ENCODE measurements around the gene CXCL10.
"Not testable (repeated sequence)": the region's sequence is repeated elsewhere in the genome, so short reads cannot be mapped to it uniquely, and the experiment has no call there.

CXCL10 gene

DNA sequence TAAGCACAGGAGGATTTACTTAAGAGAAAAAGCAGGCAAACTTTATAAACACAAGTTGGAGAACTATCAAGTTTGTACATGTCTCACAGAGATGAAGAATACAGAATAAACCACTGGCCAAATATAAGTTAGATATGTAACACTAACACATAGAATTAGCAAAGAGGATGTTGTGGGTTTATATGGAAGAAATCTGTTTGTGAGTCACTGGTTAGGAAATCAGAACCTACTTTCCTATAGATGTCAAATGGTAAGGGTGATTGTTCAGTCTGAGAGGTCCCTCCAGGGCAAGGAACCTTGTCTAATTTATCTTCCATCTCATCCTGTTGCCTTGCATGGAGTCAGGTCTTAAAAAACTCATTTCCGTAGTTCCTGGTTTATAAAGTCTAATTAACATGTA lies 36.5 kb upstream of the CXCL10 start:
- TF ChIP-seq, protein P1, sequence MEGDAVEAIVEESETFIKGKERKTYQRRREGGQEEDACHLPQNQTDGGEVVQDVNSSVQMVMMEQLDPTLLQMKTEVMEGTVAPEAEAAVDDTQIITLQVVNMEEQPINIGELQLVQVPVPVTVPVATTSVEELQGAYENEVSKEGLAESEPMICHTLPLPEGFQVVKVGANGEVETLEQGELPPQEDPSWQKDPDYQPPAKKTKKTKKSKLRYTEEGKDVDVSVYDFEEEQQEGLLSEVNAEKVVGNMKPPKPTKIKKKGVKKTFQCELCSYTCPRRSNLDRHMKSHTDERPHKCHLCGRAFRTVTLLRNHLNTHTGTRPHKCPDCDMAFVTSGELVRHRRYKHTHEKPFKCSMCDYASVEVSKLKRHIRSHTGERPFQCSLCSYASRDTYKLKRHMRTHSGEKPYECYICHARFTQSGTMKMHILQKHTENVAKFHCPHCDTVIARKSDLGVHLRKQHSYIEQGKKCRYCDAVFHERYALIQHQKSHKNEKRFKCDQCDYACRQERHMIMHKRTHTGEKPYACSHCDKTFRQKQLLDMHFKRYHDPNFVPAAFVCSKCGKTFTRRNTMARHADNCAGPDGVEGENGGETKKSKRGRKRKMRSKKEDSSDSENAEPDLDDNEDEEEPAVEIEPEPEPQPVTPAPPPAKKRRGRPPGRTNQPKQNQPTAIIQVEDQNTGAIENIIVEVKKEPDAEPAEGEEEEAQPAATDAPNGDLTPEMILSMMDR (IDR thresholded peaks at IDR 0.05; ENCODE audit: extremely low read depth, missing control alignments) = no peak
- DNase-seq (ENCODE audit: low spot score) = no peak

DNA sequence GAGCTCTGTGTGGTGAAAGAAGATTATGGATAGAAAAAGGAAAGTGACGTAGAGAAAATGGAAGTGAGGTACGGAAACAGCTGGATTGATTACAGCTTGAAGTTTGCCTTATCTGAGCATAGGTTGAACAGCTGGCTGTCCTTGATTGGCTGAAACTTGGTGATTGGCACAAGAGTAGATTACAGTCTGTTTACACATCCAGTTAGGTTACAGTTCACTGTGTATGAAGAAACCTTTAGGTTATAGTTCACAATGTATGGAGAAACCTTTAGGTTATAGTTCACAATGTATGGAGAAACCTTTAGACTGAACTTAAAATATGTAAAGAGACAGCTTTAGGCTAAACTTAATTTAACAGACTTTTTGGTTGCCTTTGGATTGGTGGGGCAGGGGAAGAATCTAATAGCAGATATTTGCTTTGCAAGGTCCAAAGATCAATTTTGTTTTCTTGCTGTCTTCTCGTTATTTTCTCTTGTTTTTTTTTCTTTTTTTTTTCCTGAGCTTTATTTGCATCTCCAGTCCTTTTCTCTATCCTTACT lies 35.7 kb upstream of the CXCL10 start:
- TF ChIP-seq, protein P1 (IDR thresholded peaks at IDR 0.05; ENCODE audit: extremely low read depth, missing control alignments) = no peak
- no peak for DNase-seq (ENCODE audit: low spot score)

DNA sequence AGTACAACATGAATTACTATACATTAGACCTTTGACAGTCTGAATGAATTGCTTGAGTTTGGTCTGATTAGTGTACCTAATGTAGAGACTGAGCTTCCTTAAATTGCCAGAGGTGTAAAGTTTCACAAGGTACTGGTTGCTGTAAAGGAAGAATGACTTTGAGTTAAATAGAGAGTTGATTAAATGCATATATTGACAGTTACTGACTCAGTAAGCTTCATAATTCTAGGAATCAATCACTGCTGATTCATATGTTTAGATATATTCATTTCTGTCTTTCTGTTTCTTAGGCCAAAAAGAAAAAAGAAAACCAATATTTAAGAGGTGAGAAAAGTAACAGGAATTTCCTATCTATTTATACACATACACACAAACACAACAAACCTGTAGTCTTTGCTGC lies 35.0 kb upstream of the CXCL10 start:
- TF ChIP-seq, protein P1 (IDR thresholded peaks at IDR 0.05; ENCODE audit: extremely low read depth, missing control alignments) = no peak
- peak; percentile 55 for DNase-seq (ENCODE audit: low spot score)

DNA sequence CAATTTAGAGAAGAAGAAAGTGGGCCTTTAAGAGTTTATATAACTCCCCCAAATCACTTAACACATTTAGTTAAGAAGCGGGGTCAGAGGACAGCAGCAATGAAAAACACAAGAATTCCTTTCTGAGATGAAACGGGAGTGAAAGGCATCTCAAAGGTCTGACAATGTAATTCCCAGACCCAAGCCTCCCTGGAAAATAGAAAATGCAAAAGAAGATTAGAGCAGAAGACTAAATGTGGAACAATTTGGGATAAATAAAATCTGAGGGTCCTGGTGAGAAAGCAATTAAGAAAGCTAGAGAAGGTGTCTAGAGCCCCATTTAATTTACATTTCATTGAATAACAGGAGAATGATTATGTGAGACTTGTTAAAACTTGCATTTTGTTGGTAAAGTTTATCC lies 32.1 kb upstream of the CXCL10 start:
- no peak for DNase-seq (ENCODE audit: low spot score)
- TF ChIP-seq, protein P1 (IDR thresholded peaks at IDR 0.05; ENCODE audit: extremely low read depth, missing control alignments) = no peak

DNA sequence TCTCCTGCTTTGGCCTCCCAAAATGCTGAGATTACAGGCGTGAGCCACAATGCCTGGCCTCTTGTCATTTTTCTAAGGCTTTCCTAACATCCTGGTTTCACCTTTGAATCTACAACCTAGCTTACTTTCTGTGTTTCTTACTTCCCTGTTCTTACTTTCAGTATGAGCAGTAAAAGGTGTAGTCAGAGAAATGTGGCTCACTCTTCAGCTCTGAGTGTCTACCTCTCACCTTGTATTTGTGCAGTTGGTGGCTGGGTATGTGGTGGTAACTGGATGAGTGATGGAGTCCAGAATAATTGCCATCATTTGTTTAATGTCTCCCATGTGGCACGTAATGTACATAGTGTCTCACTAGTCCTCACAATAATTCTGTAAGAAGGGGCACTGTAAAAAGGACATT lies 31.7 kb upstream of the CXCL10 start:
- DNase-seq (ENCODE audit: low spot score) = peak; percentile 83
- TF ChIP-seq, protein P1 (IDR thresholded peaks at IDR 0.05; ENCODE audit: extremely low read depth, missing control alignments) = no peak

DNA sequence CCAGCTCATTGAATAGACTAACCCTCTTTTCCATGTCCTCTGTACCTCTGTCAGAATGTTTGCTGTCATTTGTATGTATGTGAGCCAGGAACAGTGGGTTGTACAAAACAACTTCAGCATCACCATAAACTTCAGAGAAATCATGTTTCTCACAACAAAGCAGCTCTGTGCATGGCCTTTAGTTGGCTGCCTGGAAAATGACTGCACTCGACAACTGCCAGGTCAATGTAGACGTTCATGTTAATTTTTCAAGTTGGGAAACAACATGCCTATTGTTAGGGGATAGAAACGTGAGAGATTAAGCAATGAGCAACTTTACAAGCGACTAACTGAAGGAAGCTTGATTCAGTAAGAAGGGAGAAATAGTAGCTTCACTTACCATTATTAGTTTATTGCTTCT lies 30.4 kb upstream of the CXCL10 start:
- DNase-seq (ENCODE audit: low spot score) = no peak
- TF ChIP-seq, protein P1 (IDR thresholded peaks at IDR 0.05; ENCODE audit: extremely low read depth, missing control alignments) = no peak

DNA sequence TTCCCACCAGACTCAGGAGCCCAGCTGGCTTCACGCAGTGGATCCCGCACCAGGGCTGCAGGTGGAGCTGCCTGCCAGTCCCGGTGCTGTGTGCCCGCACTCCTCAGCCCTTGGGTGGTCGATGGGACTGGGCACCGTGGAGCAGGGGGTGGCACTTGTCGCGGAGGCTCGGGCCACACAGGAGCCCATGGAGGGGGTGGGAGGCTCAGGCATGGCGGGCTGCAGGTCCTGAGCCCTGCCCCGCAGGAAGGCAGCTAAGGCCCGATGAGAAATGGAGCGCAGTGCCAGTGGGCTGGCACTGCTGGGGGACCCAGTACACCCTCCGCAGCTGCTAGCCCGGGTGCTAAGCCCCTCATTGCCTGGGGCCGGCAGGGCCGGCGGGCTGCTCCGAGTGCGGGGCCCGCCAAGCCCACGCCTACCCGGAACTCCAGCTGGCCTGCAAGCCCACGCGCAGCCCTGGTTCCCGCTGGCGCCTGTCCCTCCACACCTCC lies 27.3 kb upstream of the CXCL10 start:
- not testable (repeated sequence) for DNase-seq (ENCODE audit: low spot score)

DNA sequence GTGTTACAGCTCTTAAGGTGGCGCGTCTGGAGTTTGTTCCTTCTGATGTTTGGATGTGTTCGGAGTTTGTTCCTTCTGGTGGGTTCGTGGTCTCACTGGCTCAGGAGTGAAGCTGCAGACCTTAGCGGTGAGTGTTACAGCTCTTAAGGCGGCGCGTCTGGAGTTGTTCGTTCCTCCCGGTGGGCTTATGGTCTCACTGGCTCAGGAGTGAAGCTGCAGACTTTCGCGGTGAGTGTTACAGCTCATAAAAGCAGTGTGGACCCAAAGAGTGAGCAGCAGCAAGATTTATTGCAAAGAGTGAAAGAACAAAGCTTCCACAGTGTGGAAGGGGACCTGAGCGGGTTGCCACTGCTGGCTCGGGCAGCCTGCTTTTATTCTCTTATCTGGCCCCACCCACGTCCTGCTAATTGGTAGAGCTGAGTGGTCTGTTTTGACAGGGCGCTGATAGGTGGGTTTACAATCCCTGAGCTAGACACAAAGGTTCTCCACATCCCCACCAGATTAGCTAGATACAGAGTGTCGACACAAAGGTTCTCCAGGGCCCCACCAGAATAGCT lies 26.6 kb upstream of the CXCL10 start:
- DNase-seq (ENCODE audit: low spot score) = not testable (repeated sequence)

DNA sequence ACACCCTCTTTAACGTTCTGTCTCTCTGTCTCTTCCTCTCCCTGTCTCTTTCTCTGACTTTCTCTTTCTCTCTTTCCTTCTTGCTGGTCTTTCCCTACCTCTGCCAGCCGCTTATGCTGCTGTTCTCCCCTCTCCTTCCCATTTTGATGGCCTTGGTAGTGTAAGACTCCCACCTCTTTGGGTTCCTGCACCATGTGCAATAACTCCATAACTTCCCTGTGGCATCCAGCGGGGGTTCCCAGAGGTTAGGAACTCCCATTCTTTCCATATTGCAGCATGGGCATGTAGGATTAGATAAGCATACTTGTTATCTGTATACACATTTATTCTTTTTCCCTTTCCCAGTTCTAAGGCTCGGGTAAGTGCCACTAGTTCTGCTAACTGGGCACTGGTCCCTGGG lies 21.4 kb upstream of the CXCL10 start:
- DNase-seq (ENCODE audit: low spot score) = not testable (repeated sequence)

DNA sequence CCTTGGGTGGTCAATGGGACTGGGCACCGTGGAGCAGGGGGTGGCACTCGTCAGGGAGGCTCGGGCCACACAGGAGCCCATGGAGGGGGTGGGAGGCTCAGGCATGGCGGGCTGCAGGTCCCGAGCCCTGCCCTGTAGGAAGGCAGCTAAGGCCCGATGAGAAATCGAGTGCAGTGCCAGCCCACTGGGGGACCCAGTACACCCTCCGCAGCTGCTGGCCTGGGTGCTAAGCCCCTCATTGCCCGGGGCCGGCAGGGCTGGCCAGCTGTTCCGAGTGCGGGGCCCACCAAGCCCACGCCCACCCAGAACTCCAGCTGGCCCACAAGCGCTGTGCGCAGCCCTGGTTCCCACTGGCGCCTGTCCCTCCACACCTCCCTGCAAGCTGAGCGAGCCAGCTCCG lies 20.0 kb upstream of the CXCL10 start:
- DNase-seq (ENCODE audit: low spot score) = not testable (repeated sequence)

DNA sequence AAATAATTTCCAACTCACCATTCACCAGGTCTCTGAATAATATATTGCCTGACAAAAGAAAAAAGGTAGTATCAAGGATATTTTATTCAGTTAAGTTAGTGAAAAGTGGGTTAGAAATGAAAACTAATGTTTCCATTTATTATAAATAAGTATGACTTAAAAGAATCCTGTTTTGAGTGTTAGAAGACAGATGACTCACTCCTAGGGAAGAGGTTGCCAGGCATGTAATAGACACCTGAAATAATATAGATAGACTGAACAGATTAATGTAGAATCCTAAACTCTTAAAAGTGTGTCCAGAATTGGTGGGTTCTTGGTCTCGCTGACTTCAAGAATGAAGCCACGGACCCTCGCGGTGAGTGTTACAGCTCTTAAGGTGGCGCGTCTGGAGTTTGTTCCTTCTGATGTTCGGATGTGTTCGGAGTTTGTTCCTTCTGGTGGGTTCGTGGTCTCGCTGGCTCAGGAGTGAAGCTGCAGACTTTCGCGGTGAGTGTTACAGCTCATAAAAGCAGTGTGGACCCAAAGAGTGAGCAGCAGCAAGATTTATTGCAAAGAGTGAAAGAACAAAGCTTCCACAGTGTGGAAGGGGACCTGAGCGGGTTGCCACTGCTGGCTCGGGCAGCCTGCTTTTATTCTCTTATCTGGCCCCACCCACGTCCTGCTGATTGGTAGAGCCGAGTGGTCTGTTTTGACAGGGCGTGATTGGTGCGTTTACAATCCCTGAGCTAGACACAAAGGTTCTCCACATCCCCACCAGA lies 19.1 kb upstream of the CXCL10 start:
- DNase-seq (ENCODE audit: low spot score) = not testable (repeated sequence)
